Measurements from ENCODE around the gene GRIN3B.

- TF ChIP-seq CTCF (IDR thresholded peaks at IDR 0.05) (no peak), PHF8 (IDR thresholded peaks at IDR 0.05; ENCODE audit: borderline replicate concordance, low read depth) (no peak; the same call in none of the 2 replicates), MAX (IDR thresholded peaks at IDR 0.05) (no peak), POLR2A (IDR thresholded peaks at IDR 0.05; ENCODE audit: low read length) (no peak), ELK1 (IDR thresholded peaks at IDR 0.05; ENCODE audit: low read depth, low read length) (no peak), TP53 (CRISPR knock-in tag; IDR thresholded peaks at IDR 0.05) (no peak), EP300 (IDR thresholded peaks at IDR 0.05) (no peak), RARB (CRISPR knock-in tag; IDR thresholded peaks at IDR 0.05) (no peak)
These were observed 26.8 kb downstream of the GRIN3B start for GRCh38 chr19:1026783-1027649.

All from A549 (cell line).